ENCODE data around the gene C6orf58.

The C6orf58 gene

GRCh38 chr6:127533736-127534135, 43.2 kb upstream of the C6orf58 start:
- TF ChIP-seq PPARA (CRISPR knock-in tag; IDR thresholded peaks at IDR 0.05; ENCODE audit: borderline replicate concordance) = no peak
- no peak for TF ChIP-seq GLIS3 (CRISPR knock-in tag; IDR thresholded peaks at IDR 0.05)
- no peak for TF ChIP-seq CSRNP3 (CRISPR knock-in tag; IDR thresholded peaks at IDR 0.05)
- no peak for TF ChIP-seq OSR1 (CRISPR knock-in tag; IDR thresholded peaks at IDR 0.05)
- ATAC-seq = no peak

- peak; percentile 54 for ATAC-seq
- TF ChIP-seq ZNF70 (CRISPR knock-in tag; IDR thresholded peaks at IDR 0.05) (no peak), PATZ1 (CRISPR knock-in tag; IDR thresholded peaks at IDR 0.05; ENCODE audit: borderline replicate concordance) (no peak), OSR1 (CRISPR knock-in tag; IDR thresholded peaks at IDR 0.05) (no peak), SNAI2 (CRISPR knock-in tag; IDR thresholded peaks at IDR 0.05) (no peak), CSRNP3 (CRISPR knock-in tag; IDR thresholded peaks at IDR 0.05) (no peak), BACH2 (CRISPR knock-in tag; IDR thresholded peaks at IDR 0.05; ENCODE audit: borderline replicate concordance) (no peak), ZFP30 (CRISPR knock-in tag; IDR thresholded peaks at IDR 0.05) (no peak), POU6F1 (CRISPR knock-in tag; IDR thresholded peaks at IDR 0.05; ENCODE audit: borderline replicate concordance, low read depth) (no peak), ZC3H10 (CRISPR knock-in tag; IDR thresholded peaks at IDR 0.05) (no peak), ESRRG (CRISPR knock-in tag; IDR thresholded peaks at IDR 0.05) (no peak), ZFP3 (CRISPR knock-in tag; IDR thresholded peaks at IDR 0.05) (no peak), ARNTL (CRISPR knock-in tag; IDR thresholded peaks at IDR 0.05; ENCODE audit: borderline replicate concordance, low read depth) (no peak), ZNF565 (CRISPR knock-in tag; conservative IDR thresholded peaks at IDR 0.05; ENCODE audit: low read depth) (no peak), TCF4 (CRISPR knock-in tag; IDR thresholded peaks at IDR 0.05; ENCODE audit: borderline replicate concordance) (no peak), CREB5 (CRISPR knock-in tag; IDR thresholded peaks at IDR 0.05; ENCODE audit: low read depth) (no peak), GLIS3 (CRISPR knock-in tag; IDR thresholded peaks at IDR 0.05) (no peak), TOX (CRISPR knock-in tag; IDR thresholded peaks at IDR 0.05; ENCODE audit: borderline replicate concordance) (no peak)
Observed at GRCh38 chr6:127538750-127539264, 38.2 kb upstream of the C6orf58 start.

GRCh38 chr6:127539272-127539671, 37.7 kb upstream of the C6orf58 start:
- peak; percentile 83 for ATAC-seq
- TF ChIP-seq SNAI2 (CRISPR knock-in tag; IDR thresholded peaks at IDR 0.05) = no peak
- no peak for TF ChIP-seq POU6F1 (CRISPR knock-in tag; IDR thresholded peaks at IDR 0.05; ENCODE audit: borderline replicate concordance, low read depth)
- no peak for TF ChIP-seq CREB5 (CRISPR knock-in tag; IDR thresholded peaks at IDR 0.05; ENCODE audit: low read depth)
- no peak for TF ChIP-seq OSR1 (CRISPR knock-in tag; IDR thresholded peaks at IDR 0.05)
- no peak for TF ChIP-seq TOX (CRISPR knock-in tag; IDR thresholded peaks at IDR 0.05; ENCODE audit: borderline replicate concordance)
- no peak for TF ChIP-seq ZNF8 (CRISPR knock-in tag; IDR thresholded peaks at IDR 0.05)
- TF ChIP-seq BACH2 (CRISPR knock-in tag; IDR thresholded peaks at IDR 0.05; ENCODE audit: borderline replicate concordance) = no peak
